Measurements from ENCODE around the gene SLC25A5.
"Not testable (repeated sequence)": the region's sequence is repeated elsewhere in the genome, so short reads cannot be mapped to it uniquely, and the experiment has no call there.

The SLC25A5 gene

DNA sequence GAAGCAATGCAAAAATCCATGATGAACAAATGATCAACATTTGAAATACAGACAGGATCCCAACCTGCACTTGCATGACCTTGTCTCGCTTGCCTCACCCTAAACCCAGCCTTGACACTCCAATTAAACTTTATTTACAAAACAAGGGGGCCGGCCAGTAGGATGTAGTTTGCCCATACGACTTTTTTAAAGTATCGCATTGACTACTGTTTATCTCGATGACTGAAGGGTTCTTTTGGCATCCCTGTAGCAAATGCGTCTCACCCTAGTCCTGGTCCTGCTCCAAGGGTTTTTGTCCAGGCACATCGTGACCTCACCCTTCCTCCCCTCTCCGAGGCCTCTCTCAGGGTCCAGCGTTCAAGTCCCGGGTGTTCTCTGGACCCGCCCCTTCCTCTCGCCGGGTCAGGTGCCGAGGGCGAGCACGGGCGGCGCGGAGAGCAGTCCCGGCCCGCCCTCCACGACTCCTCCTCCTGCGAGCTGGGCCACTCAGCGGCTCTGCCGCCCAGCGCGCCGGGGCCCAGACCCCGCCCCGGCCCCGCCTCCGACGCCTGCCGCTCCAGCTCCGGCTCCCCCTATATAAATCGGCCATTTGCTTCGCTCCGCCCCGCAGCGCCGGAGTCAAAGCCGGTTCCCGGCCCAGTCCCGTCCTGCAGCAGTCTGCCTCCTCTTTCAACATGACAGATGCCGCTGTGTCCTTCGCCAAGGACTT lies at the start of gene SLC25A5:
TSS of gene SLC25A5 (plus strand) at position 603 of the 709 bp plus-strand sequence. CDS start at position 675, 72 bp downstream.
- DNase-seq: peak; percentile 86

DNA sequence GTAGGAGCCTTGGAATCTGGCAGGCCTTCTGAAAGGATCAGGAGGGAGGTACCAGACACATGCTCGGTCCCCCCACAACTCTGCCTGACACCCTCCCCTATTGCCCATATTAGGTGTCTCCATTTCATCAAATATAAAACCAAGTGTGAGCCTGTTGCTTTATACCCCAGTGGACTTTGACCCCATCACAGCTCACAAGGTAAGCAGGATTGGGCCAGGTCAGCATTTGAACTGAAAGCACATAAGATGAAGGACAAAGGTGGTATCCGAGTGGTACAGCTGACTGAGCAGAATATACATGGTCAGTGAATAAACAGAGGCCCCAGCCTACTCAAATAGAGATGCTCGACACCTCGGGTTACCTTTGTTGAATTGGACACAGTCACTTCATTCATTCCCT lies 49.1 kb upstream of the SLC25A5 start:
- no peak for DNase-seq

DNA sequence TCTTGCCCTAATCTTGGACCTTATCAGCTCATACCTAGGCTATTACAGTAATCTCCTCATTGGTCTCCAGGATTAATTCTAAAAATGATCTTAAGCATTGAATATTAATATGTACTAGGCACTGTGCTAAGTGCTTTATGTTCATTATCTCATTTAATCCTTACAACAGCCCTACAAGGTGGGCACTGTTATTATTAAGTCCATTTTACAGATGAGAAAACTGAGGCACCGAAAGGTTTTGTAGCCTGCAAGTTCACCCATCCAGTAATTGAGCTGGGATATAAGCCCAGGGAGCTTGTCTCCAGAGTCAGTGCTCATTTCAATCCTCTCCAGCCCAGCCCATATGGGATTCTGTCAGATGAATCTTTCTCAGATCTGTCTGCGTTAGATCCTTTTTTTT lies 48.3 kb upstream of the SLC25A5 start:
- no peak for DNase-seq

DNA sequence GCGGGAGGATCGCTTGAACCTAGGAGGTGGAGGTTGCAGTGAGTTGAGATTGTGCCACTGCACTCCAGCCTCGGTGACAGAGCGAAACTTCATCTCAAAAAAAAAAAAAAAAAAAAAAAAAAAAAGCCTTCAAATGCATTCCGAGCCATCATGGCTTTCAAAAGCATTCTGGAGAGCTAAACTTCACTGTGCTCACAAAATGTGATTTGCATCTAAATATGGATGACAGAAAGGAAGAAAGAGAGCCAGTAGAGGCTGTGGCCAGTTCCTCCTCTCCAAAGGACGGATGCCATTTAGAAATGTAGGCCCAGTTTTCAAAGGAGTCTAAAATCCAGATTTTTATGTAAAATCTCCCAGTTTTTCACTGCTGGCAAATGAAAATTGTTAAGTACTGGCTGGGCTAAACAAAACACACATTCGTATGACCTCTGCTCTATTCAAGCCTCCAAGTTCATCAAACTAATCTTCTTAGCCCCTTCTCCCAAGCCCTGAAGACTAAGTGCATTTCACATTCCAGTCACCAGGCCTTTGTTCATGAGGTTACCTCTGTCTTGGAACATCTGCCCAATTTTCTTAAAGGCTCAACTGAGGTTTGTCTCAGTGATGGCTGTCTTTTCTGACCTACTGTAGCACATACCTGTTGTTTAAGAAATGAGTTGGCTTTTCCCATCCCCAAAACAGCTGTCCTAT lies 47.1 kb upstream of the SLC25A5 start:
- no peak for DNase-seq

DNA sequence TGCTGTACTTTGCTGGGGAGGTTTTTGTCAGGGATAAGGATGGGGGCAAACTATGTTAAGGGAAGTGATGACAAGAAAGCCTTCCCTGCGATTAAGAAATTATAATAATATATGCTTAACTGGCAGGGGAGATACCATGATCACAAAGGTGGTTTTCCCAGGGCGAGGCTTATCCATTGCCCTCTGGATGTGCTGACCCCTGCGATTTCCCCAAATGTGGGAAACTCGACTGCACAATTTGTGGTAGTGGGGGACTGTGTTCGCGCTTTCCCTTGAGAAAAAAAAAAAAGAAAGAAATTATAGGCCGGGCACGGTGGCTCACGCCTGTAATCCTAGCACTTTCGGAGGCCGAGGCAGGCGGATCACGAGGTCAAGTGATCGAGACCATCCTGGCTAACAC lies 44.6 kb upstream of the SLC25A5 start:
- DNase-seq: no peak

DNA sequence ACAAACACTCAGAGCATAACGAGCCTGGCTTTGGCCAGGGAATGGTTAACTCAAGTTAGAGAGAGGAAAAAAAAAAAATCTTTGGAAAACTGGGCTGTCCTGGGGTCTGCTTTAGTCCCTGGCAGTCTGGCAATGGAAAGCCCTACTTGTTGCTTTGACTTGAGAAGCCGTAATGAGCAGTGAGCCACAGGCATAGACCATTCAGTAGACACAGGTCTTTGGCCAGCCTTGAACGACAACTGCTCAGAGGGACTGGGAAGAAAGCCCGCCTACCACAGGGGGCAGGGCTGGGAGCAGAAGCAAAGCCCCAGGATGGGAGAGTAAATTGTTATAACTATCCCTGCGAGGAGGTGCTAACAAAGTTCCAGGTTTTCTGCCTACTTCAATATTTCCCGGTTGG lies 43.2 kb upstream of the SLC25A5 start:
- no peak for DNase-seq

DNA sequence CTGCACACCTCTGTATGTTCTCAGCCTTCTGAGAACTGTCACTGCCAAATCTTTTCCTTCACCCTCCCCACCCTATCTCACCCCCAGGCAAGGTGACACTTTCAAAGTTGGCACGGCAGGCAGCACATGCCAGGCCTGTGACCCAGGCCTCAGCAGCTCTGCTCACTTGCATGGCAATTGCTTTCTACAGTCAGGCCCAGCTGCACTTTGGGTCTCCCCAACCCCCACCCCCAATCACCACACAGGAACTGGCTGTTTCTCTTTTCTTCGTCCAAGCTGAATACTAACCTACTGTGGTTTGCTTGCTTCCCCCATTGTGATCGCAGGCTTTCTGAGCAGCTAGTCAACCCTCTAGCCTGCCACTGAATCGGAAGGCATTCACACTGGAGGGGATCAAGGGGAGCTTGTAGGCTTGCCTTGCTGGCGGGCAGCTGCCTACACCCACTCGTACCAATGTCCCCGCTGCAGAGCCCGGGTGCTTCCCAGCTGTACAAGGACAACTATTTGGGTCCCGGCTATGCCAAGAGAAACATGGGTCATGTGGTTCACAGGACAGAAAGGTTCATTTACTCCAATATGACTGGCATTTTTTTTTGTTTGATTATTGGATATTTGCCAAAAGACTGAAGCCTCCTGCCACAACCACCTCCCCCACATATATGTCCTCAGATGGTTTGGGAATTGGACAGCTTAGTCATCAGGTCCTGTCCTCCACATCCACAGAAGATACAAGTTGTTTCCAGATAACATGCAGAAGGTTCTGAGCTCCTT lies 41.0 kb upstream of the SLC25A5 start:
- no peak for DNase-seq

DNA sequence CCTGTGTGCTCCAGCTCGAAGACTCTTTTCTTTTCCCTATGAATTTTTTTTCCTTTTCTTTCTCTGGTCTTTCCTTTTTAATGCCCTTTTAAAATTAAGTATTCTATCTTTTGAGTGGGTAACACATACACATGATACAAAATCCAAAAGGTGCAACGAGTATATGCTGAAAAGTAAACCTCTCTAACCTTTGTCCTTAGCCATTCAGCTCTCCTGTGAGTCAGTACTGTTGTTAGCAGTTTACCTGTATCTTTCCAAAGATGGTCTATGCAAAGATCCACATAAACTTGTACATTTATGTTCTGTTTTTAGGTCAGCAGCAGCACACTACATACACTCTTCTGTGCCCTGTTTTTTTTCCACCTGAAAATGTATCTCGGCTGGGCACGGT lies 40.5 kb upstream of the SLC25A5 start:
- DNase-seq: no peak

DNA sequence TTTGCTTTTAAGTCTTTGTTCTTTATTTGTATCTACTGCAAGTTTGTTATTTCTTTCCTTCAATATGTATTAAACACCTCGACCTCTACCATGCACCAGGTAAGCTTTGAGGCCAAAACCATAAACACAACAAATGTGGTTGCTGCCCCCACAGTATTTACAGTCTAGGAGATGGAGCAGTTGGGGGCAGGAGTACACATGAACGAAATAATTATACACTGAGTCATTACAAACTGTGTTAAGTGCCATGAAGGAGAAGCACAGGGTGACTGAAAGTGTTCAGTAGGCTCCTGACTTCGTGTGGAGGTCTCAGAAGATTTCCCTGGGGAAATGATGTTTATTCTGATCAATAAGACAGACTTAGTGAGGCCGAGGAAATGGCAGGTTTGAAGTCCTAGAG lies 38.8 kb upstream of the SLC25A5 start:
- no peak for DNase-seq

DNA sequence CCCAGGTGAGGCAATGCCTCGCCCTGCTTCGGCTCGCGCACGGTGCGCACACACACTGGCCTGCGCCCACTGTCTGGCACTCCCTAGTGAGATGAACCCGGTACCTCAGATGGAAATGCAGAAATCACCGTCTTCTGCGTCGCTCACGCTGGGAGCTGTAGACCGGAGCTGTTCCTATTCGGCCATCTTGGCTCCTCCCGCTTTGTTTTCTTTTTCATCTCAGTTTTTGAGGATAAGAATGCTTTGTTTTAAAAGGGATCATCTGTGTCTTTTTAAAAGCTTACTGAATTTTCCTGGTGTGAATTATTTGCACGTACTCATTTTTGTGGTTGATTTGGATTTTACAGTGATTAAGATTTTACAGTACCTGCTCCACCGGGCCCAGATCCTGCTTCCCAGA lies 26.9 kb upstream of the SLC25A5 start:
- not testable (repeated sequence) for DNase-seq

DNA sequence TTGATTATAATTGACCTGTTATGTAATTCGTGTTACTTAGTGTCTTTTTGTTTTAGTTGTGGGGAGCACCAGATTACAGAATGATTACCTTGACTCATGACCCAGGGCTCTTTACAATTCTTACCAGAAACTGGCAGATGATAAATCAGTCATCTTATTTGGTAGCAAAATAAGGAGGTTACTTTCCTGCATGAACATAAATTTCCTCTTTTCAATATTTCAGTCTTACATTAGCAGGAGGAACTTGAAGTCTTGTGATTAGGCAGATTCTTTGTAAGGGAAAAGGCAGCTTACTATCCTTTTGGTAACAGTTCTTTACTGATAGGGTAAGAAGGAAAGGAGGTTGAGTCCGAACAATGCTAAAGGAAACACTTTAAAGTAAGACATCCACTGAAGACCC lies 26.0 kb upstream of the SLC25A5 start:
- no peak for DNase-seq

DNA sequence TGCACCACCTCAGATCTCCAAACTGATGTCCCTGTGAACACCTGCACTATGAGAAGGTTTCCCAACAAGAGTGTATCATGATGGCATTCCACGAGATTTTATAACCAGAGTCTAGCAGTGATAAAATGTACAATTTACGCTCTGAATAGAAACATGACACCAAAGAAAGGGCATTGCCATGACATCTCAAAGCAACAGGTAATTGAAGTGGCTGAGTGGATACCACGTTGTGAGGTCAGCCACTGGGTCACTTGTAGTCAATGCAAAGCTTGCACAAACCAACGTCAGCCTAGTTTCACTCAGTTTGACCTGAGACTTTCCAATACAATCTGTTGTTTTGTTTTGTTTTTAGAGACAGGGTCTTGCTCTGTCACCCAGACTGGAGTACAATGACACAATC lies 15.0 kb upstream of the SLC25A5 start:
- DNase-seq: no peak

DNA sequence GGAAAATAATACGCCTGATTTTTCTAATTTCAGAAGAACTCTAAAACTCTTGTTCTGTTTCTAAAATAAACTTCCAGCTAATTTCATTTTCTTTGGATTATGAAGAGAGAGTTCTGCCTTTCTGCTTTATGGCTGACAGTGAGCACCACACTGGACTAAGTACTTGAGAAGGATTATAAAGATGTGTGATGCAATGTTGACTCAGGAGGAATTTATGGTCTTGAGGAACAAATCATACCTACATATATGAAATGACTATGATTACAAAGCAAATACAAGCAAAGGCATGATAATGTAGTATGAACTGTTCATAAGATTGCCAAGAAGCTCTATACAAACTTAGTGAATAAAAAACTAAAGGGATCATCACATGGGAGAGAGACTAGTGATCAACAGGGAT lies 13.0 kb upstream of the SLC25A5 start:
- DNase-seq: no peak

DNA sequence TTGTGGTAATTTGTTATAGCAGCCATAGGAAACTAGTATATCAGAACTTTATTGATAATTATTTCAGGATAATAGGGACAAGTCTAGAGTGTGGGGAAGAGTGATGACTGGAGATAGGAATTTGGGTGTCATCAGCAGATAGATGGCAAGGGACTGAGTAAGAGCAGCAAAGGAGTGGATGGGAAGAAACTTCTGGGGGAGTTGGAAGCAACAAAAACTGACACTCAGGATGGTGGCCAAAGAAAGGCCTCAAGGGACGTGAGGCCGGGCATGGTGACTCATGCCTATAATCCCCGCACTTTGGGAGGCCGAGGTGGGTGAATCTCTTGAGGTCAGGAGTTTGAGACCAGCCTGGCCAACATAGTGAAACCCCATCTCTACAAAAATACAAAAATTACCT lies 9.1 kb upstream of the SLC25A5 start:
- no peak for DNase-seq

DNA sequence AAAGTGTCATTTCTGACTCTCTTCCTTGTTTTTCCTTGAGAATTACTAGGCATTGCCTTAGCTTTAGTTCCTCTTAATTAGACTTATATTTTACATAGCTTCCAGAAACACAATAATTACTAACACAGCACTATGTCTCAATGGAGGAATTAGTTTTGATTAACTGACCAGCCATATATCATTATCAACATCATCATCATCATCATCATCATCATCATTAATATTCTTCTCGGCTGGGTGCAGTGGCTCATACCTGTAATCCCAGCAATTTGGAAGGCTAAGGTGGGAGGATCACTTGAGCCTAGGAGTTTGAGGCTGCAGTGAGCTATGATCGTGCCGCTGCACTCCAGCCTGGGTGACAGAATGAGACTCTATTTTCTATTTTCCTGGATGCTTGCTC lies 2.7 kb upstream of the SLC25A5 start:
- DNase-seq: no peak

DNA sequence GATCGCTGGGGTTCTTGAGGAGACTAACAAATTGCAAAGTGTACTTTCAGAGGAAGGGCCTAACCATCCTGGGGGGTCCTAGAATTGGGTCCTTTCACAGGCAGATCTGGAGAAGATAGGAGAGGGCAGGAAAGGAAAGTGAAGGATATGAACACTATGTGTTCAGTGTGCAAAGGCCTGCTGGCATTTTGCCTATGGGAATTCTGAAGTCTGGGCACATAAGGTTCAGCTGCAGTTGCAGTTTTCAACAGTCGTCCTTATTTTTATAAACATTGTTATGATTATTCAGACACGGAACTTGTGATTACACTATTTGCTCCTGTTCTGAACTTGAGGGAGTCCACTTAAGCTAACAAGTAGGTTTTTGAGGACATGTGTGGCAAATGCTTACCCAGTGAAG lies 1.3 kb upstream of the SLC25A5 start:
- no peak for DNase-seq

DNA sequence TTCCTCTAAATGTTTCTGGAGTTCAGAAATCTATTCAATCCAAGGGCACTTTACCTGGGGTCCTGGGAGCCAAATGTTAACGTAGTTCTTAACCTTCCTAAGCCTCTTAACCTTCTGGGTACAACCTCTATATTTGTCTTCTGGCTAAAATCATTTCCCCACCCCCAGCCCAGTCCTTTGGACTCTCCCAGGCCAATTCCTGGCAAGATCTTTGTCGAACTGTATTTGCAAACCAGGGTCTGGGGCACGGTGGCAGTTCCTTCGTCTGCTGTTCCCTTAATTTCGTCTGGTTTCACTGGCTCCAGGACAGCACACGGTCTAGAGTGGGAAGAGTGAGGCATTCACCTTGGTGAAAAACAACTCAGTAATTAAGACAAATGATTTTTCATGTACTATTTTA lies 811 bp upstream of the SLC25A5 start:
- no peak for DNase-seq

DNA sequence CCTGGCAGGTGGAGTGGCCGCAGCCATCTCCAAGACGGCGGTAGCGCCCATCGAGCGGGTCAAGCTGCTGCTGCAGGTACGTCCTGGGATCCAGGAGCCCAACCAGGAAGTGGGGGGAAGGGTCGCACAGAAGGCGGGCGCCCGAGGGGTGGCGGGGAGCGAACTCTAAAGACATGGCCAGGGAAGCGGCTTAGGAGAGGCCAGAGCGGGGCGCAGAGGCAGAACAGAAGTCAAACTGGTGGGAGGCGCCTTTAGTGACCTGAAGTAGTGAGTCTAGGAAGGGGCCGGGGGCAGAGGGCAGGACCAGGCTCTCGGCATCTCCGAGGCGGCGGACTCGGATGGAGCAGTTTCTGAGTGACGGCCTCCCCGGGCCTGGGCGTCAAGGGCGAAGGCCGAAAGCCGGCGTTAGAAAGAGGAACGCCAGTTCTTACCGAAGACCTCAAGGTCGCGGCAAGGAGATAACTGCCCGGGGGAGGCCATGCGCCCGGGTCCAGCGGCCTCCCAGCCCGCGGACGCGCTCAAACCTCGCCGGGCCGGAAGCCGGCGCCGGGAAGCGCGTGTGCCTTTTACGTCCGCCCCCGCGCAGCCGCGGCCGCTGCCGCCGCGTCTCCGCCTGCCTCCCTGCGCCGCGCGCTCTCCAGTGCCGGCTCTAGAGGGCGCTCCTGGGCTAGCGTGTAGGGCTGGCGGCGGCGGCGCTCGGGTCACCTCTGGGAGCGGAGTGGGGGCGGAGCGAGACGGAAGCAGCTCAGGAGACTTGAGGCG lies 488 bp downstream of the SLC25A5 start:
- DNase-seq: peak; percentile 88

DNA sequence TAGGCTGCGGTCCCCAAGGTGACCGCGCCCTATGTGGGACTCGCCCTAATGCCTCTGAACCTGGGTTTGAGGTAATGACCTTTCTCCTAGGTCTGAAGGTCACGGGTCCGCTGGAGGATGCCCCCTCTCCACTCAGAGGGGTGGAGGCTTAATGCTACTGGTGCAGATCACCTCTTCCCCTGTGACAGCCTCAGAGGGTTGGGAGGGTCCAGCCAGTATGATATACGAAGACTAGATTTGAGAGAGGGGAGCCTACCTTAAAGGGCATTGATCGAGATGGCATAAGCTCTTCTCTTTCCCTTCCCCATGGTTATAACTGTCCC lies 1.0 kb downstream of the SLC25A5 start:
- no peak for DNase-seq

DNA sequence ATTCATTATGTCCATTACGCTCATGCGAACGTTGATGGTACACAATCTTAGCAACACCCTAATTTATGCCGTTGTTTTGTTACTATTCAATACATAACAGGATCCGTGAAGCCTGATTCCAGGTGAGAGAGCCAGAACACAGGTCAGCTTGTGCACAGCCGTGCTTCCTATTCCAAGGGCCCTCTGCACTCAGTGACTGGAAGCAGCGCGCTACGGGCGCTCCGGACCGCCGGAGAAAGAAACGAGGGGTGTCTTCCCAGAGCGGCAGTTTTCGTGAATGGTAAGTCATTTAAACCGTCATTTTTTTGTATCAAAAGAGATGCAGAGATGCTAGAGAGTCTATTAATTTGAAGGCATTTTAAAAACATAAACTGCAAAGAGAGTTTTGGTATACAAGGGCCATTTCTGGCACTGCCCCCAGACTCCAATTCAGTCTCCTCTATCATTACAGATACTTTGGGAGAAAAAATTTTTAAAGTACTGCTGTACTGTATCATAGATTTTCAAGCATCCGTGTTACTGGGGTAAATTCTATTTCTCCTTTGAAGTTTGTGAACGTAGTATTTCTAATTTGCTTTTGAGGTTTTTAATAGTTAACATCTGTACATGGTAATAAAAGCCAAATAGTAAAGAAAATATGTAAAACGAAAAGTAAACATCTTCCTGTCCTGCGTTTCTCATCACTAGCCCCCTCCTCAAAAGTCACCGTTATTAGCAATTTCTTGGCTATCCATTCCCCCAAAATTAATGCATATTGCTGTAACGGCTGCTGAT lies 6.6 kb downstream of the SLC25A5 start:
- DNase-seq: no peak

DNA sequence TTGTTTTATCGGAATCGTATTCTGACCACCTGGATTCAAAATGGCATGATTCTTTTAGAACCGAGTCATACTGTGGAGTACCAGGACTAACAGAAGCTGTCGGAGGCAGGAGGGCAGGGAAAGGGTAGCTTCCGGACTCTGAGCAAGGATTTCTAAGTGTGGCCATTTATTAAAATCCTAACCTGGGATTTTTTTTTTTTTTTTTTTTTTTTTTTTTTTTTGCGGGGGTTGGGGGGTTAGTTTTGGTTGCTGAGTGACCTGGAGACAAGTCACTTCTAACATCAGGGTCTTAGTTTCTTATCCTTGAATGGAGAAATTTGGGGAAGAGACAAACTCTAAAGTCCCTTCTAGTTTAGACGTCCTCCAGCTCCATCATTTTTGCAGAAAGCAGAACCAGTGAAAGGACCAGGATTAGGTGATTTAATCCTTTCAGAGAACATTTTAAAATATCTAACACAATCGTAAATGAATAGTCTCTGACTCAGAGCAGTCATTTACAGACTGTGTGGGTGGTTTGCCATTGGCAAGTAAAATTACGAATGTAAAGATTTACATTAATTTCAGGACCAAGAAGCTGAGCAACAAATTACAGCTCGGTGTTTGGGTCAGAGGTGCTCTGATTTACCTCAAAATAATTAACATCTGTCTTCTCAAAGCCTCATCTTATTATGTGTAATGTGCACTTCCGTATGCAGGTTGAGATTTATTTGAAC lies 7.3 kb downstream of the SLC25A5 start:
- DNase-seq: peak; percentile 18

DNA sequence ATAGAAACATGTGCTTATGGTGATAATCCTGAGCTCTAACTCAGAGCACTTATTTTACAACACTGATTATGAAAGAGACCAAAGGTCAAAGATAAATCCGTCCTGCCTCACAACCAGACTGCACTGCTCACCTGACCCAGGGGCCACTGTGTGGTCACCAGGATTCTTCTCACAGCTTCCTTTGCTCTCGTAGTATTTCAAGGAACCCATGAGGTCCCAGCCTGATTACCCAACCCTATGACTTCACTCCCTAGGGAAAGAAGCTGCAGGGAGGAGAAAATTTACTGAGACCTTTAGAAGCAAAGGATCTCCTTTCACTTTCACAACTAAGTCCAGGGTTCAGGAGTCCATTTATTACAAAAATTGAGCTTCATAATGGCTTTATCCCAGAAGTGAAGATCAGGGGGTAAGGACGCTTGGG lies 9.6 kb downstream of the SLC25A5 start:
- no peak for DNase-seq
